Measurements from ENCODE around the gene MAST1. TPM values are rescaled to one million over a fixed set of nuclear protein-coding genes. Genes with fewer than 3 reads are reported as not detected.
"Not testable (repeated sequence)": the region's sequence is repeated elsewhere in the genome, so short reads cannot be mapped to it uniquely, and the experiment has no call there.

Gene MAST1
- total RNA-seq, 2 donors from 2014 or later = 0.26 TPM; not detected in 1

GRCh38 chr19:12843999-12844732 is 5.9 kb downstream of the MAST1 start:
- TF ChIP-seq, protein P1, sequence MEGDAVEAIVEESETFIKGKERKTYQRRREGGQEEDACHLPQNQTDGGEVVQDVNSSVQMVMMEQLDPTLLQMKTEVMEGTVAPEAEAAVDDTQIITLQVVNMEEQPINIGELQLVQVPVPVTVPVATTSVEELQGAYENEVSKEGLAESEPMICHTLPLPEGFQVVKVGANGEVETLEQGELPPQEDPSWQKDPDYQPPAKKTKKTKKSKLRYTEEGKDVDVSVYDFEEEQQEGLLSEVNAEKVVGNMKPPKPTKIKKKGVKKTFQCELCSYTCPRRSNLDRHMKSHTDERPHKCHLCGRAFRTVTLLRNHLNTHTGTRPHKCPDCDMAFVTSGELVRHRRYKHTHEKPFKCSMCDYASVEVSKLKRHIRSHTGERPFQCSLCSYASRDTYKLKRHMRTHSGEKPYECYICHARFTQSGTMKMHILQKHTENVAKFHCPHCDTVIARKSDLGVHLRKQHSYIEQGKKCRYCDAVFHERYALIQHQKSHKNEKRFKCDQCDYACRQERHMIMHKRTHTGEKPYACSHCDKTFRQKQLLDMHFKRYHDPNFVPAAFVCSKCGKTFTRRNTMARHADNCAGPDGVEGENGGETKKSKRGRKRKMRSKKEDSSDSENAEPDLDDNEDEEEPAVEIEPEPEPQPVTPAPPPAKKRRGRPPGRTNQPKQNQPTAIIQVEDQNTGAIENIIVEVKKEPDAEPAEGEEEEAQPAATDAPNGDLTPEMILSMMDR (IDR thresholded peaks at IDR 0.05) = no peak
- TF ChIP-seq POLR2A (IDR thresholded peaks at IDR 0.05) = no peak
- Histone ChIP-seq H3K36me3 (replicated peaks in 1 of 2; ENCODE audit: insufficient read depth in 1 of 2, low read depth in 2 of 2) (no peaks in the 10 kb centered on the region), H3K27me3 (peaks cover 0 to 17% of the 10 kb centered on the region in 2 donors), H3K9me3 (no peaks in the 10 kb centered on the region), H3K4me1 (peaks cover 19% of the 10 kb centered on the region), H3K4me3 (no peak overlapping the region), H3K27ac (no peak overlapping the region)
- 47 to 63% methylated on average over 3 of the region's 3 CpGs for WGBS, 2 donors
- no peak for DNase-seq
- ATAC-seq = no peak
- intact Hi-C loops (cut with DNase I) = loop anchor here (5.0 kb wide), 1 partner anchor 82 kb away; no protein-coding TSS in a partner anchor

GRCh38 chr19:12846613-12847012 is 8.3 kb downstream of the MAST1 start:
- H3K27ac ChIP-seq; H3K36me3 ChIP-seq (replicated peaks in 1 of 2; ENCODE audit: insufficient read depth in 1 of 2, low read depth in 2 of 2); H3K9me3 ChIP-seq; ATAC-seq; H3K4me3 ChIP-seq; H3K27me3 ChIP-seq; intact Hi-C loops (cut with DNase I); DNase-seq; H3K4me1 ChIP-seq: not testable (repeated sequence)
- WGBS, 2 donors = 75 to 79% methylated on average over 7 of the region's 7 CpGs

DNA sequence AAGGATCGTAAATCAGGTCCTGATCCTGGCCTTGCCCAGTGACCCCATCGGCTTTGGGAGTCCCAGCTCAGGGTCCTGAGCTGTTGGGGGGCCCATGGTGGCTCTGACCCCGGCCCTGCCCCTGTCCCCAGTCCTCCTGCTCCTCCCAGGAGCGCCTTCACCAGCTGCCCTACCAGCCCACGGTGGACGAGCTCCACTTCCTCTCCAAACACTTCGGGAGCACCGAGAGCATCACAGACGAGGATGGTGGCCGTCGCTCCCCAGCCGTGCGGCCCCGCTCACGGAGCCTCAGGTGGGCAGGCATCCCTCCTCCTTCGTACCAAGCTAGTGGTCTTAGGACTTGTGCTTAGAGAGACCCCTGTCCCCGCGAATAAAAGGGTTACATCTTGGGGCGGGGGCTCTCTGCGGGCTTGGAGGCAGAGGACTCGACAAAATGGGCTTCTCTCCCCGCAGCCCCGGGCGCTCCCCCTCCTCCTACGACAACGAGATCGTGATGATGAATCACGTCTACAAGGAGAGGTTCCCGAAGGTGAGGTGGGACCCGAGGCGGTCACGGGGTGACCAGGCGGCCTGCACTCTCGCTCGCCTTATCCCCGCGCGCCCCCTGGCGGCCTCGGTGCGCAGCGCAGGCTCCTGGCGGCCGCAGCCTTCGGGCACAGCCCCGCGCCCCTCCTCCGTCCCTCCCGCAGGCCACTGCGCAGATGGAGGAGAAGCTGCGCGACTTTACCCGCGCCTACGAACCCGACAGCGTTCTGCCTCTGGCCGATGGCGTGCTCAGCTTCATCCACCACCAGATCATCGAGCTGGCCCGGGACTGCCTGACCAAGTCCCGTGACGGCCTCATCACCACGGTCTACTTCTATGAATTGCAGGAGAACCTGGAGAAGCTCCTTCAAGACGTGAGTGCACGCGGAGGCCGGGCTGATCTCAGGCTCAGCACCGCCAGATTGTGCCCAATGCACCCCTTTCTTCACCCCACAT is 9.1 kb downstream of the MAST1 start:
- intact Hi-C loops (cut with DNase I) = no loop called here
- H3K27ac ChIP-seq = no peak overlapping the region
- peaks cover 0 to 2% of the 10 kb centered on the region in 2 donors for H3K27me3 ChIP-seq
- H3K4me3 ChIP-seq = no peak overlapping the region
- DNase-seq (peak; percentile 85 to 92 (median 88)), ATAC-seq (peak; percentile 97)
- WGBS, 2 donors = 10 to 31% methylated on average over 12 to 62 of the region's 69 CpGs
- peaks cover 9% of the 10 kb centered on the region for H3K4me1 ChIP-seq
- TF ChIP-seq, protein P1 (IDR thresholded peaks at IDR 0.05) = peak; percentile 93 to 99 (median 98)
- no peak for TF ChIP-seq POLR2A (IDR thresholded peaks at IDR 0.05)
- no peaks in the 10 kb centered on the region for H3K36me3 ChIP-seq (replicated peaks in 1 of 2; ENCODE audit: insufficient read depth in 1 of 2, low read depth in 2 of 2)
- H3K9me3 ChIP-seq = no peaks in the 10 kb centered on the region

DNA sequence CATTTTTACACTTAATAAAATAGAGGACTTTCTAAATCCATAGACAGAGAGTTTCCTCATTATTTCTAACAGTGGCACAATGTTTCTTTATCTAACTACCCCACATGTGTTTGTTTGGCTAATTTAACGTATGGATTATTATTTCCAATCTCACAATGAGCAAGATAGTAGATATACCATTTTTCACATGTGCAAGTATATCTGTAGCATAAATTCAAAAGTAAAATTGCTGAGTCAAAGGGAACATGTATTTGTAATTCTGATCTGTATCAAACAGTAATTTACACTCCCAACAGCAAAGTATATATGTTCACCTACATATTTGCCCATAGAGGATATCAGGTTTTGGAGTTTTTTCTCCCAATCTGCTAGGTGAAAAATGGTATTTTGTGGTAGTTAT is 18.3 kb downstream of the MAST1 start:
- H3K9me3 ChIP-seq = no peaks in the 10 kb centered on the region
- no peaks in the 10 kb centered on the region for H3K36me3 ChIP-seq (replicated peaks in 1 of 2; ENCODE audit: insufficient read depth in 1 of 2, low read depth in 2 of 2)
- H3K4me3 ChIP-seq = no peak overlapping the region
- ATAC-seq (no peak), DNase-seq (no peak)
- 48 to 58% methylated on average over 1 of the region's 1 CpG for WGBS, 2 donors
- no peaks in the 10 kb centered on the region for H3K27me3 ChIP-seq
- H3K27ac ChIP-seq = no peak overlapping the region
- H3K4me1 ChIP-seq = no peaks in the 10 kb centered on the region
- no peak for TF ChIP-seq POLR2A (IDR thresholded peaks at IDR 0.05)
- TF ChIP-seq, protein P1 (IDR thresholded peaks at IDR 0.05) = no peak
- intact Hi-C loops (cut with DNase I) = no loop called here

All from body of pancreas (tissue), 4 donors.